ENCODE results near the gene RANBP9. TPM values are rescaled to one million over a fixed set of nuclear protein-coding genes. Genes with fewer than 3 reads are reported as not detected.
A peak's percentile ranks its signal among the peaks of the same experiment; 100 is the strongest.

RANBP9 gene
- total RNA-seq, 4 donors from 2014 or later, result 29.3 to 57.1 (median 42.4) TPM

DNA sequence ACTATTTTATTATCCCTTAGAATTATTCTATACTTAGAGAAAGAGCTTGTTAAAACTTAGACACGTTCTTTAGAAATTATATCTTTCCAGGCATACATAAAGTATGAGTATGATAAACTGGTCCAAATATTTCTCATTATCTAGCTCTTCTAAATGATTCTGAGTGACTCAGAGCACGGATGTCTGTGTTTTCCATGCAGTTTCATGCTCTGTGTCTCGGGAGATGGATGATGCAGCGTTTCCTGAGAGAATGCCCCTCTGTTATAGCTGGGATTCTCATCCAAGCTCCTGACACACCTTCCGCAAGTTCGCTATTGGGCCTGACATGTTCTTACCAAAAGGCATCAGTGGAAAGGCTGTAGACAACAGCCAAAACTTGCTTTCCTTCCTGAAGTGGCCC is 117.9 kb downstream of the RANBP9 start:
- H3K4me3 ChIP-seq, result no peak overlapping the region
- H3K9me3 ChIP-seq, result no peaks in the 10 kb centered on the region
- H3K27ac ChIP-seq (replicated peaks in 1 of 4), result no peak overlapping the region
- 95% methylated on average over 6 of the region's 6 CpGs for WGBS
- H3K36me3 ChIP-seq, result peaks cover 32 to 85% (median 72%) of the 10 kb centered on the region in 4 donors
- TF ChIP-seq POLR2AphosphoS5 (IDR thresholded peaks at IDR 0.05) (no peak), EP300 (IDR thresholded peaks at IDR 0.05) (no peak), POLR2A (IDR thresholded peaks at IDR 0.05; ENCODE audit: low read depth) (no peak)
- TF ChIP-seq, protein P1, sequence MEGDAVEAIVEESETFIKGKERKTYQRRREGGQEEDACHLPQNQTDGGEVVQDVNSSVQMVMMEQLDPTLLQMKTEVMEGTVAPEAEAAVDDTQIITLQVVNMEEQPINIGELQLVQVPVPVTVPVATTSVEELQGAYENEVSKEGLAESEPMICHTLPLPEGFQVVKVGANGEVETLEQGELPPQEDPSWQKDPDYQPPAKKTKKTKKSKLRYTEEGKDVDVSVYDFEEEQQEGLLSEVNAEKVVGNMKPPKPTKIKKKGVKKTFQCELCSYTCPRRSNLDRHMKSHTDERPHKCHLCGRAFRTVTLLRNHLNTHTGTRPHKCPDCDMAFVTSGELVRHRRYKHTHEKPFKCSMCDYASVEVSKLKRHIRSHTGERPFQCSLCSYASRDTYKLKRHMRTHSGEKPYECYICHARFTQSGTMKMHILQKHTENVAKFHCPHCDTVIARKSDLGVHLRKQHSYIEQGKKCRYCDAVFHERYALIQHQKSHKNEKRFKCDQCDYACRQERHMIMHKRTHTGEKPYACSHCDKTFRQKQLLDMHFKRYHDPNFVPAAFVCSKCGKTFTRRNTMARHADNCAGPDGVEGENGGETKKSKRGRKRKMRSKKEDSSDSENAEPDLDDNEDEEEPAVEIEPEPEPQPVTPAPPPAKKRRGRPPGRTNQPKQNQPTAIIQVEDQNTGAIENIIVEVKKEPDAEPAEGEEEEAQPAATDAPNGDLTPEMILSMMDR (IDR thresholded peaks at IDR 0.05), result no peak
- intact Hi-C loops (cut with DNase I), result no loop called here
- DNase-seq (ENCODE audit: extremely low spot score), result peak; percentile 14
- H3K27me3 ChIP-seq, result no peaks in the 10 kb centered on the region
- H3K4me1 ChIP-seq, result no peaks in the 10 kb centered on the region

DNA sequence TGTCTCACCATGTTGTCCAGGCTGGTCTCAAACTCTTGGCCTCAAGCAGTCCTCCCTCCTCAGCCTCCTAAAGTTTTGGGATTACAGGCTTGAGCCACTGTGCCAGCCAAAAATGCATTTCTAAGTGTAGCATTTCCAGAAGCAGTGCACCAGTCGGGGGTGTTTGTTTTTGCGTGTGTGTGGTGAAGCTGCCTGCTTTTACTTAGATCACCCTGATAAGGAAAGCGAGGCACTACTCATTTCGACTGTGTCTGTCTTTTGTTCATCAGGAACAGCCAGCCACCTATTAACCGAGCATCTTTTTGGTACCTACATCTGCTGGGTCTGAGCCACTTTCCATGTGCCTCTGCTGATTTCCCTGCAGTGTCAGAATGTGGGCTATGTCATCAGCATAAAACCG is 118.5 kb downstream of the RANBP9 start:
- no peak overlapping the region for H3K27ac ChIP-seq (replicated peaks in 1 of 4)
- H3K27me3 ChIP-seq, result no peaks in the 10 kb centered on the region
- H3K9me3 ChIP-seq, result no peaks in the 10 kb centered on the region
- TF ChIP-seq POLR2A (IDR thresholded peaks at IDR 0.05; ENCODE audit: low read depth) (no peak), EP300 (IDR thresholded peaks at IDR 0.05) (no peak), POLR2AphosphoS5 (IDR thresholded peaks at IDR 0.05) (no peak)
- TF ChIP-seq, protein P1 (IDR thresholded peaks at IDR 0.05), result no peak
- no peak overlapping the region for H3K4me3 ChIP-seq
- no peaks in the 10 kb centered on the region for H3K4me1 ChIP-seq
- DNase-seq (ENCODE audit: extremely low spot score), result peak; percentile 42
- intact Hi-C loops (cut with DNase I), result no loop called here
- H3K36me3 ChIP-seq, result peaks cover 27 to 85% (median 72%) of the 10 kb centered on the region in 4 donors
- WGBS, result 83% methylated on average over 6 of the region's 6 CpGs

DNA sequence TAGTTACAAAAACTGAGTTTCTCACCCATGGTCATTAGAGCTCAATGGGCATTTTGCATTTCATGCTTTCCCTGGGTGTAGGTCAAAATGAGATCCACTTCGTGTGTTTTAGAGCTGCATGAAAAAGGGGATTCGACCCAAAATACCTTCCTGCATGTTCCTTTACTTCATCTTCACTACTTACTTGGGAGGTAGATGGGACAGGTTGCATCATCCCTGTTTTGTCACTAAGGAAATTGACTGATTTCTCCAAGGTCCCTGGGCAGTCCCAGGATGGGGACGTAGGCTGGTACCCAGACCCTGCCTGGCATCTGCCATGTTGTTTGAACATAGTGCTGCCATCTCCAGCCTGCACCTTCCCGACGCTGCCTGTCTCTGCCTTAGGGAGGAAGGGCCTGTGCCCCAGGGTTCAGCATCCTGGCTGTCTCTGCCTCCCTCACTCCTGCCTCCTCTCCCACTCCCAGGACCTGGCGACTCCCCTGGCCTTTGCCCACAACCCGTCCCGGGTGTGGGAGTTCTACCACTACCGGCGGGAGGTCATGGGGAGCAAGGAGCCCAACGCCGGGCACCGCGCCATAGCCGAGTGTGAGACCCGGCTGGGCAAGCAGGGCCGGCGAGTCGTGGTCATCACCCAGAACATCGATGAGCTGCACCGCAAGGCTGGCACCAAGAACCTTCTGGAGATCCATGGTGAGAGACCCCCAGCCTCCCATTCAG is 120.3 kb downstream of the RANBP9 start:
- Histone ChIP-seq H3K36me3 (peaks cover 19 to 85% (median 73%) of the 10 kb centered on the region in 4 donors), H3K4me1 (peaks cover 0 to 5% (median 0%) of the 10 kb centered on the region in 4 donors), H3K27ac (replicated peaks in 1 of 4) (no peak overlapping the region), H3K4me3 (no peak overlapping the region), H3K9me3 (no peaks in the 10 kb centered on the region), H3K27me3 (no peaks in the 10 kb centered on the region)
- 96% methylated on average over 21 of the region's 21 CpGs for WGBS
- TF ChIP-seq POLR2A (IDR thresholded peaks at IDR 0.05; ENCODE audit: low read depth), result no peak
- TF ChIP-seq, protein P1 (IDR thresholded peaks at IDR 0.05), result no peak
- no peak for TF ChIP-seq EP300 (IDR thresholded peaks at IDR 0.05)
- no peak for TF ChIP-seq POLR2AphosphoS5 (IDR thresholded peaks at IDR 0.05)
- intact Hi-C loops (cut with DNase I), result no loop called here
- DNase-seq (ENCODE audit: extremely low spot score), result peak; percentile 78

DNA sequence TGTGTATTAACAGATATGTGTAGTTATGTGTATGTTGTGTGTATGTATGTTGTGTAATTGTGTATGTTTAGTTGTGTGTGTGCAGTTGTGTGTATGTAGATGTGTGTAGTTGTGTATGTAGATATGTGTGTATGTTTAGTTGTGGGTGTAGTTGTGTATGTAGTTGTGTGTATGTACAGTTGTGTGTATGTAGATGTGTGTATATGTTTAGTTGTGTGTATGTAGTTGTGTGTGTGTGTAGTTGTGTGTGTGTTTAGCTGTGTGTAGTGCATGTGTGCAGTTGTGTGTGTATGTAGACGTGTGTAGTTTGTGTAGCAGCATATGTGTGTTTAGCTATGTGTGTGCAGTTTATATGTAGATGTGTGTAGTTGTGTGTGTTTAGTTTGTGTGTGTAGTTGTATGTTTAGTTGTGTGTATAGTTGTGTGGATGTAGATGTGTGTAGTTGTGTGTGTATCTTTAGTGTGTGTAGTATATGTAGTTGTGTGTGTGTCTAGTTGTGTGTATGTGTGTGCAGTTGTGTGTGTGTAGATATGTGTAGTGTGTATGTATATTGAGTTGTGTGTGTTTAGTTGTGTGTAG is 121.0 kb downstream of the RANBP9 start:
- peak; percentile 31 for DNase-seq (ENCODE audit: extremely low spot score)
- intact Hi-C loops (cut with DNase I), result no loop called here
- 91% methylated on average over 1 of the region's 1 CpG for WGBS
- Histone ChIP-seq H3K4me3 (no peak overlapping the region), H3K9me3 (no peaks in the 10 kb centered on the region), H3K4me1 (peaks cover 0 to 5% (median 0%) of the 10 kb centered on the region in 4 donors), H3K36me3 (peaks cover 19 to 80% (median 66%) of the 10 kb centered on the region in 4 donors), H3K27ac (replicated peaks in 1 of 4) (no peak overlapping the region), H3K27me3 (no peaks in the 10 kb centered on the region)
- no peak for TF ChIP-seq POLR2A (IDR thresholded peaks at IDR 0.05; ENCODE audit: low read depth)
- no peak for TF ChIP-seq POLR2AphosphoS5 (IDR thresholded peaks at IDR 0.05)
- TF ChIP-seq, protein P1 (IDR thresholded peaks at IDR 0.05), result no peak
- no peak for TF ChIP-seq EP300 (IDR thresholded peaks at IDR 0.05)

Measured in esophagus muscularis mucosa (tissue), 4 donors.